ENCODE measurements around the gene ZNF771. TPM values are rescaled to one million over a fixed set of nuclear protein-coding genes. Genes with fewer than 3 reads are reported as not detected.

The ZNF771 gene
- total RNA-seq, 1 donor from 2014 or later = 3.8 TPM

GRCh38 chr16:30380803-30381208 lies 26.6 kb upstream of the ZNF771 start:
- no peak for ATAC-seq
- Histone ChIP-seq H3K27me3 (ENCODE audit: low read depth) (no peaks in the 10 kb centered on the region), H3K4me3 (no peak overlapping the region), H3K36me3 (no peaks in the 10 kb centered on the region), H3K4me1 (peaks cover 22% of the 10 kb centered on the region), H3K9me3 (no peaks in the 10 kb centered on the region), H3K27ac (no peak overlapping the region)
- no peak for DNase-seq
- intact Hi-C loops (cut with DNase I) = no loop called here
- TF ChIP-seq CTCF (IDR thresholded peaks at IDR 0.05) = no peak

- Histone ChIP-seq H3K27me3 (ENCODE audit: low read depth) (no peaks in the 10 kb centered on the region), H3K9me3 (no peaks in the 10 kb centered on the region), H3K27ac (peak overlapping the region; percentile 38), H3K4me3 (peak overlapping the region; percentile 12), H3K36me3 (no peaks in the 10 kb centered on the region), H3K4me1 (peaks cover 22% of the 10 kb centered on the region)
- DNase-seq (no peak), ATAC-seq (no peak)
- no peak for TF ChIP-seq CTCF (IDR thresholded peaks at IDR 0.05)
- intact Hi-C loops (cut with DNase I) = no loop called here
These were observed 25.9 kb upstream of the ZNF771 start for GRCh38 chr16:30381291-30382041.

- H3K4me3 ChIP-seq = peak within 1 kb of the TSS; percentile 12
- no peaks in the 10 kb centered on the region for H3K36me3 ChIP-seq
- H3K4me1 ChIP-seq = peaks cover 15% of the 10 kb centered on the region
- H3K27me3 ChIP-seq (ENCODE audit: low read depth) = no peaks in the 10 kb centered on the region
- TF ChIP-seq CTCF (IDR thresholded peaks at IDR 0.05) = no peak
- H3K27ac ChIP-seq = peak within 1 kb of the TSS; percentile 38
- ATAC-seq (no peak), DNase-seq (no peak)
- H3K9me3 ChIP-seq = no peaks in the 10 kb centered on the region
- intact Hi-C loops (cut with DNase I) = no loop called here
These were observed 25.1 kb upstream of the ZNF771 start, which contains the start of gene SEPTIN1 for GRCh38 chr16:30382111-30382881. Gene SEPTIN1, minus strand, starts transcription at chr16:30382561. Its CDS starts 19 bp downstream, at chr16:30382542.

GRCh38 chr16:30383521-30383920 lies 23.9 kb upstream of the ZNF771 start:
- no peak for ATAC-seq
- no peak overlapping the region for H3K4me3 ChIP-seq
- peaks cover 11% of the 10 kb centered on the region for H3K4me1 ChIP-seq
- TF ChIP-seq CTCF (IDR thresholded peaks at IDR 0.05) = no peak
- no peak for DNase-seq
- H3K9me3 ChIP-seq = no peaks in the 10 kb centered on the region
- intact Hi-C loops (cut with DNase I) = no loop called here
- H3K27ac ChIP-seq = no peak overlapping the region
- H3K27me3 ChIP-seq (ENCODE audit: low read depth) = no peaks in the 10 kb centered on the region
- H3K36me3 ChIP-seq = no peaks in the 10 kb centered on the region

GRCh38 chr16:30394592-30395154 lies 12.7 kb upstream of the ZNF771 start:
- H3K9me3 ChIP-seq = no peaks in the 10 kb centered on the region
- H3K36me3 ChIP-seq = peaks cover 18% of the 10 kb centered on the region
- H3K4me3 ChIP-seq = peak overlapping the region; percentile 91
- intact Hi-C loops (cut with DNase I) = no loop called here
- ATAC-seq (peak; percentile 7 to 25), DNase-seq (no peak)
- peak overlapping the region; percentile 80 for H3K27ac ChIP-seq
- no peaks in the 10 kb centered on the region for H3K27me3 ChIP-seq (ENCODE audit: low read depth)
- peaks cover 34% of the 10 kb centered on the region for H3K4me1 ChIP-seq
- TF ChIP-seq CTCF (IDR thresholded peaks at IDR 0.05) = no peak
